Anterior cingulate cortex (tissue), 58 donors: ENCODE data around the gene MYB.
"Not testable (repeated sequence)": the region's sequence is repeated elsewhere in the genome, so short reads cannot be mapped to it uniquely, and the experiment has no call there.

Experiments
- DNase-seq, 58 donors: peaks; one replicate each; lab custom pipeline; 2025; lab: John Stamatoyannopoulos, UW

Gene MYB

DNA sequence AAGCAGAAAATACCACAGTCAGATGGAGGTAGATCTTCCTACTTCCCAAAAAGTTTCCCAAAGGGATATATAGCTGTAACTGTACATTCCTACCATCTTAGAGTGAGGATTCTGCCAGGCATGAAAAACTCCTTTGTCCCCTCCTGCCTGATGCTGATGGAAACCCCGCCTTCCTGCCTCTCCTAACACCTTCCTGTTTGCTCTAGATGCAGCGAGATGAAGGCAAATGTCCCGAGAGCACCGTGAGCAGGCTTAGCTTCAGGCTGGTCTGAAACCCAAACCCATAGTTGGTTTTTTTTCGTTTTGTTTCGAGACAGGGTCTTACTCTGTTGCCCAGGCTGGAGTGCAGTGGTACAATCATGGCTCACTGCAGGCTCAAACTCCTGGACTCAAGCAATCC lies 55.6 kb downstream of the MYB start:
- DNase-seq, result no peak

DNA sequence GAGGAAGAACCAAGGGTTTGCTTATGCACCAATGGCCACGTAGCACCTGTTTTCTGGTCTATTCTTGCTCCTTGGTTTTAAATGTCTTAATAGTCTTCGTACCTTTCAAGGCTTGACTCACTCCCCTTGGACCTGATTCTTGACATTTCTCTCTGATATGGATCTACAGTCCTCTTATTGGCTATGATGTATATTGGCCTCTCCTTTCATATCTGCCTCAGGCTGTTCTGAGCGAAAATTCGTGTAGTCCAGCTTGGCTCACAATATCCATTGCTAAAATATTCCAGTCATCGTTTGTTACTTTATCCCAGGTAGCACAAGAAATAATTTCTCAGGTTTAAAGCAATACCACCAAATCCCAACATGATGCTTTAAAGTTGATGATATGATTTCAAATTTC lies 59.6 kb downstream of the MYB start:
- no peak for DNase-seq

GRCh38 chr6:135243871-135244796 lies 63.0 kb downstream of the MYB start:
- DNase-seq, result no peak

- no peak for DNase-seq
Measured at GRCh38 chr6:135244805-135245204, 63.7 kb downstream of the MYB start.

DNA sequence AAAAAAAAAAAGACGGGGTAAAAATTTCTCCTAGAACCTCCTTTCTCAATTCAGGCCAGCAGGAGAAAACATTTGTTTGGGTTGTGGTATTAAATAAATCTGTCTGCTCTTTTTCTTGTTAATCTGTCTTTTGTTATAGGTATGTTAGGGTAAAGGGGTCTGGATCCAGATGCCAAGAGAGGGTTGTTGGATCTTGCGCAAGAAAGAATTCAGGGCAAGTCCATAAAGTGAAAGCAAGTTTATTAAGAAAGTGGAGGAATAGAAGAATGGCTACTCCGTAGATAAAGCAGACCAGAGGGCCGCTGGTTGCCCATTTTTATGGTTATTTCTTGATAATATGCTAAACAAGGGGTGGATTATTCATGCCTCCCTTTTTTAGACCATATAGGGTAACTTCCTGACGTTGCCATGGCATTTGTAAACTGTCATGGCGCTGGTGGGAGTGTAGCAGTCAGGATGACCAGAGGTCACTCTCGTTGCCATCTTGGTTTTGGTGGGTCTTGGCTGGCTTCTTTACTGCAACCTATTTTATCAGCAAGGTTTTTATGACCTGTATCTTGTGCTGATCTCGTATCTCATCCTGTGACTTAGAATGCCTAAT lies 65.4 kb downstream of the MYB start:
- not testable (repeated sequence) for DNase-seq

- no peak for DNase-seq
Measured at GRCh38 chr6:135250234-135250633, 69.1 kb downstream of the MYB start.

GRCh38 chr6:135250751-135251497 lies 69.8 kb downstream of the MYB start:
- DNase-seq, result peak in 1 of 58 donors; percentile 1

- DNase-seq, result no peak
Measured at GRCh38 chr6:135251498-135252441, 70.7 kb downstream of the MYB start.

DNA sequence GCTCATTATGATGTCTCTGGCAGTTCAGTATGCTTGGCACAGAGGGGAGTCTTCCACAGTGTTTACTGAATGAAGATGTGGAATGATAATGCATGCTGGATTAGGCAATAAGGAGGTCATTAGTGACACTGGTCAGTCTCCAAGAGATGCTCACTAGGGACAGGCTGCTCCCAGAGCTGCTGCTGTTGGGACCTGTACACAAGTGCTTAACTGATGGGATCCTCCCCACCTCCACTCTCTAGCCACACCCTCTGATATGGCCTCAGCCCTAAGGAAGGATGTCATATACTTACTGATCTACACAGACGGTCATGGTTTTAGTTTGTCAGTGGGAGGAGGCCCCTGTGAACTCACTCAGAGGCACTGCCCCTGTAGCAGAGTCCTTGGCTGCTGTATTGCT lies 73.4 kb downstream of the MYB start:
- no peak for DNase-seq

DNA sequence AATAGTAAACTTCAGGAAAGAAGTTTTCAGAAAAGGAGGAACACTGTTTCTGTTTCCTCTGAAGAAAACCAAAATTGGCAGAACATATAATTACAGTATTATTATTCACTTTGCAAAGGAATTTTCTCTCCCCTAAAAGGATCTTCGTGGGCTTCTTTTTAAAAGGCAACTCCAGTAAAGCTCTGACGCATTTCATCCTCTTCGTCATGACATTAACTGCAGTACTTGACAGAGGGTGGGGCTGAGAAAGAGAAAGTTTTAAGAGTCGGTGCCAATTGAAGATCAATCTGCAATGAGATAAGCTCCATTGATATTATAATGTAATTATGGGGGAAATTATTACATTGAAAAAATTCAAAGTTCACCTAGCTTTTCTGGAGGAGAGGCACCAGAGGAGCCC lies 75.8 kb downstream of the MYB start:
- DNase-seq, result no peak

DNA sequence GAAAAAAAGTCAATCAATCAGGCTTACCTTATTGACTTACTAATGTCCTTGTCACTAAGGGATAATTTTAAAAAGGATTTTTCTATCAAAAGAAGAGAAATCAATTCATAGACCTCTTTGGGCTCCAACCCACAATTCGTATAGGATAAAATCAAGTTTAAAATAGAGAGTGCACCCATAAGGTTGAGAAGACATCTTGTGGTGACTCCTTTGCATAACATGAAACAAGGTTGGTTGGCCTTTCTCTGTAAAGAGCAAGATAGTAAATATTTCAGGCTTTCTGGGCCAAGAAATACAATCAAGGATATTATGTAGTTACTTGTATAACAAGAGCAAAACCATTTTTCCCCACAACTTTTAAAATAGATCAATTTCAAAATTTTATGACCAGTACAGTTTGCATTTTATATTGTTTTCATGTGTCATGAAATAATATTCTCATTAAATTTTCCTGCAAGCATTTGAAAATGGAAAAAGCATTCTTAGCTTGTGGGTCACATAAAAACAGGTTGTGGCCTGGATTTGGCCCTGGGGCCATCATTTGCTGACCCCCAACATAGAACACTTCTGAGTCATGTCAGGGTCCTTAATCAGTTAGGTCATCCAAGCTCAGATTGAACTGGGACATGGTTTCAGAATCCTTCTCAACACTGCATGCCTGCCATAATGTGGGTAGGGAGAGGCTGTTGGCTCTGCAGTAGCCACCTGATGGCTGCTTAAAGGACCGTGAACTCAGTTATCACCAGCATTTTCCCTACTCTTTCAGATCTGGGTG lies 76.7 kb downstream of the MYB start:
- DNase-seq, result no peak

- DNase-seq, result no peak
Measured at GRCh38 chr6:135258970-135259369, 77.9 kb downstream of the MYB start.

DNA sequence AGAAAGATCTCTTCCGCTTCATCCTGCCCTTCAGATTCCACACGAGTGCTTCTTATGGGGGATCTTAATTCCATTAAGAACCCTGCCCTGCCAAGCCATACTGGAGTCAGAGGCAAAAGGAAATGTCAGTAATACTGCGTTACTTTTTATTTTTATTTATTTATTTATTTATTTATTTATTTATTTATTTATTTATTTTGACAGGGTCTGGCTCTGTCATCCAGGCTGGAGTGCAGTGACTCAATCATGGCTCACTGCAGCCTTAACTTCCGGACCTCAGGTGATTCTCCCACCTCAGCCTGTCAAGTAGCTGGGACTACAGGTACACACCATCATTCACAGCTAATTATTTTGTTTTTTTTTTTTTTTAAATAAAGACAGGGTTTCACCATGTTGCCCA lies 79.5 kb downstream of the MYB start:
- no peak for DNase-seq

- DNase-seq, result no peak
Measured at GRCh38 chr6:135261872-135262725, 81.0 kb downstream of the MYB start.

GRCh38 chr6:135265278-135265677 lies 84.2 kb downstream of the MYB start:
- no peak for DNase-seq

- no peak for DNase-seq
Measured at GRCh38 chr6:135266675-135267074, 85.6 kb downstream of the MYB start.

GRCh38 chr6:135267085-135267484 lies 86.0 kb downstream of the MYB start:
- no peak for DNase-seq

GRCh38 chr6:135268263-135268662 lies 87.2 kb downstream of the MYB start:
- DNase-seq, result no peak
